HepG2 (cell line): ENCODE measurements around the gene HERC5. TPM values are rescaled to one million over a fixed set of nuclear protein-coding genes. Genes with fewer than 3 reads are reported as not detected.
A peak's percentile ranks its signal among the peaks of the same experiment; 100 is the strongest.

Source experiments
- AGO1 ChIP-seq: fragments of 200-400 bp; formaldehyde crosslinking; IDR thresholded peaks from 2 replicates; pipeline ENCODE4 v1.6.1; 2017; ENCODE audit warnings: mild to moderate bottlenecking, low read depth, low read length, moderate library complexity; ENCODE audit not compliant: poor library complexity, severe bottlenecking
- CENPBD1 ChIP-seq: sonication (generic); formaldehyde crosslinking; IDR thresholded peaks from 2 replicates; pipeline ENCODE4 v1.8.0; 2022; ENCODE audit warnings: missing genetic modification reagents, low read depth, mild to moderate bottlenecking, borderline replicate concordance
- HNF1B ChIP-seq: sonication (generic); formaldehyde crosslinking; IDR thresholded peaks from 2 replicates; pipeline ENCODE4 v1.5.1; 2020; ENCODE audit warnings: mild to moderate bottlenecking, moderate library complexity, missing genetic modification reagents
- PLRG1 ChIP-seq: fragments of 450-650 bp; conservative IDR thresholded peaks from 2 replicates; pipeline ENCODE4 v1.6.1; 2016
- SRF ChIP-seq: IDR thresholded peaks from 2 replicates; pipeline ENCODE4 v1.6.1; 2011; ENCODE audit warnings: mild to moderate bottlenecking, low read depth, low read length, moderate library complexity
- TARDBP ChIP-seq: sonication (generic); formaldehyde crosslinking; IDR thresholded peaks from 2 replicates; pipeline ENCODE4 v1.8.0; 2022; ENCODE audit warnings: mild to moderate bottlenecking, missing genetic modification reagents
- TBL1XR1 ChIP-seq: fragments of 150-350 bp; IDR thresholded peaks from 2 replicates; pipeline ENCODE4 v1.6.1; 2014; ENCODE audit warnings: borderline replicate concordance, low read length; ENCODE audit not compliant: partially characterized antibody
- TMF1 ChIP-seq: sonication (generic); formaldehyde crosslinking; IDR thresholded peaks from 2 replicates; pipeline ENCODE4 v1.8.1; 2022; ENCODE audit warnings: low read depth, missing genetic modification reagents
- ZNF12 ChIP-seq: sonication (generic); formaldehyde crosslinking; IDR thresholded peaks from 2 replicates; pipeline ENCODE4 v1.5.0; 2020; ENCODE audit warnings: missing genetic modification reagents
- ZNF644 ChIP-seq: IDR thresholded peaks from 2 replicates; pipeline ENCODE4 v1.6.1; 2016; ENCODE audit warnings: low read depth
- ZSCAN20 ChIP-seq: sonication (generic); formaldehyde crosslinking; IDR thresholded peaks from 2 replicates; pipeline ENCODE4 v1.4.0; 2020; ENCODE audit warnings: missing genetic modification reagents, mild to moderate bottlenecking, borderline replicate concordance
- polyA plus RNA-seq, 8 experiments: library from polyadenylated mRNA; depleted of rRNA in 3 of 8; stranded (reverse) in 7 of 8; unstranded in 1 of 8; fragments of >200 nt; fragmentation: Illumina TruSeq in 4 of 8; extraction: Trizol in 4 of 8; gene quantifications; 2 replicates each; pipeline versions ENCODE4 v1.2.1 to v1.2.3, GENCODE V29; 2011 to 2016; ENCODE audit warnings: low read depth in 4 of 8, missing spikeins in 1 of 8, mixed read lengths in 1 of 8; ENCODE audit not compliant: insufficient read depth in 1 of 8
- total RNA-seq, 5 experiments: library from RNA; depleted of rRNA; stranded (reverse); fragments of >200 nt; fragmentation: Illumina TruSeq; extraction: Trizol; gene quantifications; 2 replicates each; pipeline ENCODE4 v1.2.3, GENCODE V29; 2016; ENCODE audit warnings: low read depth in 1 of 5
- TF ChIP-seq, protein P1 (sequence below): sonication (generic); formaldehyde crosslinking; IDR thresholded peaks from 2 replicates; pipeline ENCODE4 v1.4.0; 2020; ENCODE audit warnings: missing genetic modification reagents
- TF ChIP-seq, protein P2 (sequence below): sonication (generic); formaldehyde crosslinking; IDR thresholded peaks from 2 replicates; pipeline ENCODE4 v1.4.0; 2020; ENCODE audit warnings: mild to moderate bottlenecking, missing genetic modification reagents
- TF ChIP-seq, protein P3 (sequence below): sonication (generic); formaldehyde crosslinking; conservative IDR thresholded peaks from 2 replicates; pipeline ENCODE4 v1.5.0; 2020; ENCODE audit warnings: missing genetic modification reagents
- TF ChIP-seq, protein P4 (sequence below): sonication (generic); formaldehyde crosslinking; IDR thresholded peaks from 2 replicates; pipeline ENCODE4 v1.8.0; 2022; ENCODE audit warnings: mild to moderate bottlenecking, missing genetic modification reagents

HERC5 gene
- total and polyA plus RNA-seq, 2 of the 13 experiments (the other 11 are each of a cell fraction or from before 2014, with no cell fraction given) = 0.13 to 0.33 TPM

- TF ChIP-seq TBL1XR1 = peak; percentile 79
- TF ChIP-seq TMF1 = no peak
- TF ChIP-seq, protein P1, sequence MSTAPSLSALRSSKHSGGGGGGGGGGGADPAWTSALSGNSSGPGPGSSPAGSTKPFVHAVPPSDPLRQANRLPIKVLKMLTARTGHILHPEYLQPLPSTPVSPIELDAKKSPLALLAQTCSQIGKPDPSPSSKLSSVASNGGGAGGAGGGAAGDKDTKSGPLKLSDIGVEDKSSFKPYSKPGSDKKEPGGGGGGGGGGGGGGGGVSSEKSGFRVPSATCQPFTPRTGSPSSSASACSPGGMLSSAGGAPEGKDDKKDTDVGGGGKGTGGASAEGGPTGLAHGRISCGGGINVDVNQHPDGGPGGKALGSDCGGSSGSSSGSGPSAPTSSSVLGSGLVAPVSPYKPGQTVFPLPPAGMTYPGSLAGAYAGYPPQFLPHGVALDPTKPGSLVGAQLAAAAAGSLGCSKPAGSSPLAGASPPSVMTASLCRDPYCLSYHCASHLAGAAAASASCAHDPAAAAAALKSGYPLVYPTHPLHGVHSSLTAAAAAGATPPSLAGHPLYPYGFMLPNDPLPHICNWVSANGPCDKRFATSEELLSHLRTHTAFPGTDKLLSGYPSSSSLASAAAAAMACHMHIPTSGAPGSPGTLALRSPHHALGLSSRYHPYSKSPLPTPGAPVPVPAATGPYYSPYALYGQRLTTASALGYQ (CRISPR knock-in tag) = peak; percentile 76; the same call in 1 of the 2 replicates
- no peak for TF ChIP-seq PLRG1
- TF ChIP-seq ZNF644 = 0 out of 2 replicates have a peak, but pooled peaks have one; percentile 23
- no peak for TF ChIP-seq AGO1
- no peak for TF ChIP-seq CENPBD1
- TF ChIP-seq ZSCAN20 = no peak
- TF ChIP-seq HNF1B (CRISPR knock-in tag) = no peak
- TF ChIP-seq, protein P2, sequence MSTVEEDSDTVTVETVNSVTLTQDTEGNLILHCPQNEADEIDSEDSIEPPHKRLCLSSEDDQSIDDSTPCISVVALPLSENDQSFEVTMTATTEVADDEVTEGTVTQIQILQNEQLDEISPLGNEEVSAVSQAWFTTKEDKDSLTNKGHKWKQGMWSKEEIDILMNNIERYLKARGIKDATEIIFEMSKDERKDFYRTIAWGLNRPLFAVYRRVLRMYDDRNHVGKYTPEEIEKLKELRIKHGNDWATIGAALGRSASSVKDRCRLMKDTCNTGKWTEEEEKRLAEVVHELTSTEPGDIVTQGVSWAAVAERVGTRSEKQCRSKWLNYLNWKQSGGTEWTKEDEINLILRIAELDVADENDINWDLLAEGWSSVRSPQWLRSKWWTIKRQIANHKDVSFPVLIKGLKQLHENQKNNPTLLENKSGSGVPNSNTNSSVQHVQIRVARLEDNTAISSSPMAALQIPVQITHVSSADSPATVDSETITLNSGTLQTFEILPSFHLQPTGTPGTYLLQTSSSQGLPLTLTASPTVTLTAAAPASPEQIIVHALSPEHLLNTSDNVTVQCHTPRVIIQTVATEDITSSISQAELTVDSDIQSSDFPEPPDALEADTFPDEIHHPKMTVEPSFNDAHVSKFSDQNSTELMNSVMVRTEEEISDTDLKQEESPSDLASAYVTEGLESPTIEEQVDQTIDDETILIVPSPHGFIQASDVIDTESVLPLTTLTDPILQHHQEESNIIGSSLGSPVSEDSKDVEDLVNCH (CRISPR knock-in tag) = no peak
- peak; percentile 65; the same call in 1 of the 2 replicates for TF ChIP-seq ZNF12 (CRISPR knock-in tag)
- TF ChIP-seq, protein P3, sequence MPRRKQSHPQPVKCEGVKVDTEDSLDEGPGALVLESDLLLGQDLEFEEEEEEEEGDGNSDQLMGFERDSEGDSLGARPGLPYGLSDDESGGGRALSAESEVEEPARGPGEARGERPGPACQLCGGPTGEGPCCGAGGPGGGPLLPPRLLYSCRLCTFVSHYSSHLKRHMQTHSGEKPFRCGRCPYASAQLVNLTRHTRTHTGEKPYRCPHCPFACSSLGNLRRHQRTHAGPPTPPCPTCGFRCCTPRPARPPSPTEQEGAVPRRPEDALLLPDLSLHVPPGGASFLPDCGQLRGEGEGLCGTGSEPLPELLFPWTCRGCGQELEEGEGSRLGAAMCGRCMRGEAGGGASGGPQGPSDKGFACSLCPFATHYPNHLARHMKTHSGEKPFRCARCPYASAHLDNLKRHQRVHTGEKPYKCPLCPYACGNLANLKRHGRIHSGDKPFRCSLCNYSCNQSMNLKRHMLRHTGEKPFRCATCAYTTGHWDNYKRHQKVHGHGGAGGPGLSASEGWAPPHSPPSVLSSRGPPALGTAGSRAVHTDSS = no peak
- TF ChIP-seq, protein P4, sequence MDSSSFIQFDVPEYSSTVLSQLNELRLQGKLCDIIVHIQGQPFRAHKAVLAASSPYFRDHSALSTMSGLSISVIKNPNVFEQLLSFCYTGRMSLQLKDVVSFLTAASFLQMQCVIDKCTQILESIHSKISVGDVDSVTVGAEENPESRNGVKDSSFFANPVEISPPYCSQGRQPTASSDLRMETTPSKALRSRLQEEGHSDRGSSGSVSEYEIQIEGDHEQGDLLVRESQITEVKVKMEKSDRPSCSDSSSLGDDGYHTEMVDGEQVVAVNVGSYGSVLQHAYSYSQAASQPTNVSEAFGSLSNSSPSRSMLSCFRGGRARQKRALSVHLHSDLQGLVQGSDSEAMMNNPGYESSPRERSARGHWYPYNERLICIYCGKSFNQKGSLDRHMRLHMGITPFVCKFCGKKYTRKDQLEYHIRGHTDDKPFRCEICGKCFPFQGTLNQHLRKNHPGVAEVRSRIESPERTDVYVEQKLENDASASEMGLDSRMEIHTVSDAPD (CRISPR knock-in tag) = no peak
- no peak for TF ChIP-seq SRF
- TF ChIP-seq TARDBP = 0 out of 2 replicates have a peak, but pooled peaks have one; percentile 16
Observed at GRCh38 chr4:88514557-88515511, 57.9 kb downstream of the HERC5 start (continued).
